Parathyroid adenoma (tissue), 2 donors: ENCODE measurements around the gene LAD1.

ENCODE experiments used
- H2AFZ ChIP-seq: fragments of 300-600 bp; sonication (generic); one replicate; pipeline ENCODE4 v1.7.0; 2017; ENCODE audit warnings: antibody characterized with exemption, mild to moderate bottlenecking
- H3K27ac ChIP-seq: fragments of 300-600 bp; sonication (generic); one replicate; pipeline ENCODE4 v1.7.0; 2017
- H3K27me3 ChIP-seq: fragments of 300-600 bp; sonication (generic); one replicate; pipeline ENCODE4 v1.7.0; 2017; ENCODE audit warnings: low read length; ENCODE audit not compliant: control insufficient read depth, insufficient read depth
- H3K36me3 ChIP-seq: fragments of 300-600 bp; sonication (generic); one replicate; pipeline ENCODE4 v1.7.0; 2017; ENCODE audit warnings: low read length; ENCODE audit not compliant: control insufficient read depth, insufficient read depth
- H3K4me1 ChIP-seq: fragments of 300-600 bp; sonication (generic); one replicate; pipeline ENCODE4 v1.7.0; 2017; ENCODE audit warnings: control low read depth
- H3K4me2 ChIP-seq: fragments of 300-600 bp; sonication (generic); one replicate; pipeline ENCODE4 v1.7.0; 2017; ENCODE audit warnings: low read length
- H3K4me3 ChIP-seq: fragments of 300-600 bp; sonication (generic); one replicate; pipeline ENCODE4 v1.7.0; 2017; ENCODE audit warnings: low read depth, low read length
- H3K79me2 ChIP-seq: fragments of 300-600 bp; sonication (generic); one replicate; pipeline ENCODE4 v1.7.0; 2017; ENCODE audit warnings: control low read depth
- H3K9ac ChIP-seq: fragments of 300-600 bp; sonication (generic); one replicate; pipeline ENCODE4 v1.7.0; 2017; ENCODE audit warnings: mild to moderate bottlenecking
- H3K9me3 ChIP-seq: fragments of 300-600 bp; sonication (generic); one replicate; pipeline ENCODE4 v1.7.0; 2017; ENCODE audit warnings: low read length; ENCODE audit not compliant: control insufficient read depth
- TF ChIP-seq, protein P1 (sequence below): fragments of 300-600 bp; sonication (generic); IDR thresholded peaks from one replicate; pipeline ENCODE4 v1.7.0; 2017; ENCODE audit warnings: antibody characterized with exemption, mild to moderate bottlenecking
- donor health status: primary hyperparathyroidism.

The LAD1 gene

DNA sequence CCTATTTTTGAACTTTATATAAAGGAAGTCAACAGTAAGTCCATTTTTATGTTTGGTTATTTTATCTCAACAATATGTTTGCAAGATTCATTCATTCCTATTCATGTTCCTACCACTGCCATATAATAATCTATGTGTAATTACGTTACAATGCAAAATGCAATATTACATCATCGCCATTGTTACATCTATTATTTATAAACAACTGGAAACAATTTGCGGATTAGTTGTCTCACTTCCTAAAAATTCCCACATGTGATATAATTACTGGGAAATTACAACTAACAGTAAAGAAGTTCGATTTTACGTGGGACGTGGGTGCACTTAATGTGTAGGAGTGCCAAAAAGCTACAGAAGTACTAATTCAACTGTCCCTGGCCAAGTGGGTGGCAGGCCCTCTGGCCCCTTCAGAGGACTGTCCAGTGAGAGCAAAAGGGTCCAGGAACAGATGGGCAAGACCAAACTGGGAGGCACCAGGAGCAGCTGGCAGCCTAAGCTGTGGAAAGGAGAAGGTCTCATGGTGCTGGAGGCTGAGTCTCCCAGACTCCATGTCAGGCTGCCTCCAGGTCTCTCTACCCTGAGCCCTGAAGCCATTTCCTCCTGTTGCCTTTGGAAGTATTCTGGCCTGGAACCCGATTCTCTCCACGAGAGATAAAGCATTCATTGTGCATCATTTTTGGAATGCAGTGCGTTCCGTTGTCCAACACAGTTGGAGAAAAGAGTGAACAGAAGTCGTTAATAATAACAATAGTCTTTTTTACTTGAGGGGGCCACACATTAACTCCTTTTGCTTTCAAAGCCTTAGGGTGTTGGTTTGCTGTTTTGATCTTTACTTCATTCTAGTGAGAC lies 64.6 kb downstream of the LAD1 start:
- Histone ChIP-seq H3K79me2 (no peaks in the 10 kb centered on the region), H3K27me3 (no peaks in the 10 kb centered on the region)

GRCh38 chr1:201332616-201333335 lies 66.3 kb downstream of the LAD1 start:
- H3K27me3 ChIP-seq, result no peaks in the 10 kb centered on the region
- H3K9ac ChIP-seq, result no peak overlapping the region
- H3K4me3 ChIP-seq, result no peak overlapping the region
- H3K79me2 ChIP-seq, result no peaks in the 10 kb centered on the region
- H3K9me3 ChIP-seq, result no peaks in the 10 kb centered on the region
- TF ChIP-seq, protein P1, sequence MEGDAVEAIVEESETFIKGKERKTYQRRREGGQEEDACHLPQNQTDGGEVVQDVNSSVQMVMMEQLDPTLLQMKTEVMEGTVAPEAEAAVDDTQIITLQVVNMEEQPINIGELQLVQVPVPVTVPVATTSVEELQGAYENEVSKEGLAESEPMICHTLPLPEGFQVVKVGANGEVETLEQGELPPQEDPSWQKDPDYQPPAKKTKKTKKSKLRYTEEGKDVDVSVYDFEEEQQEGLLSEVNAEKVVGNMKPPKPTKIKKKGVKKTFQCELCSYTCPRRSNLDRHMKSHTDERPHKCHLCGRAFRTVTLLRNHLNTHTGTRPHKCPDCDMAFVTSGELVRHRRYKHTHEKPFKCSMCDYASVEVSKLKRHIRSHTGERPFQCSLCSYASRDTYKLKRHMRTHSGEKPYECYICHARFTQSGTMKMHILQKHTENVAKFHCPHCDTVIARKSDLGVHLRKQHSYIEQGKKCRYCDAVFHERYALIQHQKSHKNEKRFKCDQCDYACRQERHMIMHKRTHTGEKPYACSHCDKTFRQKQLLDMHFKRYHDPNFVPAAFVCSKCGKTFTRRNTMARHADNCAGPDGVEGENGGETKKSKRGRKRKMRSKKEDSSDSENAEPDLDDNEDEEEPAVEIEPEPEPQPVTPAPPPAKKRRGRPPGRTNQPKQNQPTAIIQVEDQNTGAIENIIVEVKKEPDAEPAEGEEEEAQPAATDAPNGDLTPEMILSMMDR, result no peak
- no peak overlapping the region for H3K4me2 ChIP-seq
- H3K27ac ChIP-seq, result no peak overlapping the region
- no peak overlapping the region for H2AFZ ChIP-seq
- no peaks in the 10 kb centered on the region for H3K4me1 ChIP-seq
- no peaks in the 10 kb centered on the region for H3K36me3 ChIP-seq

More for the DNA sequence above, 64.6 kb downstream of the LAD1 start:
- H3K9ac ChIP-seq, result no peak overlapping the region
- TF ChIP-seq, protein P1, result no peak
- H3K36me3 ChIP-seq, result no peaks in the 10 kb centered on the region
- H3K9me3 ChIP-seq, result no peaks in the 10 kb centered on the region
- no peak overlapping the region for H3K4me3 ChIP-seq
- H3K4me1 ChIP-seq, result no peaks in the 10 kb centered on the region
- H3K4me2 ChIP-seq, result no peak overlapping the region
- no peak overlapping the region for H2AFZ ChIP-seq
- H3K27ac ChIP-seq, result no peak overlapping the region

DNA sequence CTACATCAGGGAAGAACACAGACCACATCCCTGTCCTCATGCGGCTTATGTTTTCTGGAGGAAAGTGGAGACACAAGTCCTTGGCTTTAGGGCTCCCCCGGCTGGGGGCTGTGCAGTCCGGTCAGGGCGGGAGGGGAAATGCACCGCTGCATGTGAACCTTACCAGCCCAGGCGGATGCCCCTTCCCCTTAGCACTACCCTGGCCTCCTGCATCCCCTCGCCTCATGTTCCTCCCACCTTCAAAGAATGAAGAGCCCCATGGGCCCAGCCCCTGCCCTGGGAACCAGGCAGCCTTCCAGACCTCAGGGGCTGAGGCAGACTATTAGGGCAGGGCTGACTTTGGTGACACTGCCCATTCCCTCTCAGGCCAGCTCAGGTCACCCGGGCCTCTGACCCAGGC lies 67.1 kb downstream of the LAD1 start:
- Histone ChIP-seq H3K27me3 (no peaks in the 10 kb centered on the region), H3K9ac (no peak overlapping the region)

GRCh38 chr1:201331166-201331565 lies 68.0 kb downstream of the LAD1 start:
- no peak overlapping the region for H3K4me2 ChIP-seq
- no peak overlapping the region for H2AFZ ChIP-seq
- no peak overlapping the region for H3K4me3 ChIP-seq
- no peak overlapping the region for H3K9ac ChIP-seq
- H3K36me3 ChIP-seq, result no peaks in the 10 kb centered on the region
- no peaks in the 10 kb centered on the region for H3K79me2 ChIP-seq
- H3K4me1 ChIP-seq, result no peaks in the 10 kb centered on the region
- no peak overlapping the region for H3K27ac ChIP-seq
- H3K27me3 ChIP-seq, result no peaks in the 10 kb centered on the region
- TF ChIP-seq, protein P1, result no peak
- no peaks in the 10 kb centered on the region for H3K9me3 ChIP-seq

More for the DNA sequence above, 67.1 kb downstream of the LAD1 start:
- Histone ChIP-seq H3K4me2 (no peak overlapping the region), H3K4me3 (no peak overlapping the region), H2AFZ (no peak overlapping the region), H3K36me3 (no peaks in the 10 kb centered on the region), H3K79me2 (no peaks in the 10 kb centered on the region), H3K9me3 (no peaks in the 10 kb centered on the region), H3K27ac (no peak overlapping the region), H3K4me1 (no peaks in the 10 kb centered on the region)
- TF ChIP-seq, protein P1, result no peak
